Amniotic epithelial cell (primary cell): ENCODE data around the gene FAM110A.
"Not testable (repeated sequence)": the region's sequence is repeated elsewhere in the genome, so short reads cannot be mapped to it uniquely, and the experiment has no call there.

Experiments used
- DNase-seq: peaks from one replicate; pipeline ENCODE4 v3.0.0-alpha.2; 2010; ENCODE audit warnings: low read depth

The FAM110A gene

DNA sequence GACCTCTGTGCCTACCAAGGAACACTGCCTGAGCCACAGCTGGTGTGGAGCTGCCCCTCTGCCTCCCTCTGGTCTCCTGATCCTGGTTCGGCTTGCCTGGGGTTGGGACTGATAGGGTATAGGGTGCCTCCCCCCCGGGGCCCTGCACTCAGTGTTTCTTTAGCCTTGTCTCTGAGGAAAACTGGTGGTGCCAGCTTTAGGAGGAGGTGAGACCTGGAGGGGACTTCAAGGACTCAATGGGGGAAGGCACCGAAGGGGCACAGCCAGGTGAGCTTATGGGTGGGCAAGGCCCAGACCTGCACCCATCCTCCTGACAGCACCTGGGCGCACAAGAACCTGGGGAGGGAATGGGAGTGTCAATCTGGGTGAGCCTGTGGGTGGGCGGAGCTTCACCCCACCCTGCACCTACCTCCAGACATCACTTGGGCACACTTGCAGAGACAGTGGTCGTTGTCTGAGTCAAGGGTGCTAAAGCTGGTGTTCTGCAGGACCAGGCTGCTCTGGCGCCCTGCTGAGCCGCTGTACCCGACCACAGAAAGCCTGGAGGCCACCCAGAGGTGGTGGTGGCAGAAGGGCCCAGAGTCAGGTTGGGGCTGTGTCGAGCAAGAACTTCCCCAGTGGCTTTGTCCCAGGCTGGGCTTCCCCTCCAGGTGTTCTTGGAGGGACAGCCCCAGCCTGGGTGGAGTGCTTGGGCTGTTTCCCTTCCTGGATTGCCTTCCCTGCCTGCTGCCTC is 40.5 kb downstream of the FAM110A start:
- DNase-seq, result no peak

DNA sequence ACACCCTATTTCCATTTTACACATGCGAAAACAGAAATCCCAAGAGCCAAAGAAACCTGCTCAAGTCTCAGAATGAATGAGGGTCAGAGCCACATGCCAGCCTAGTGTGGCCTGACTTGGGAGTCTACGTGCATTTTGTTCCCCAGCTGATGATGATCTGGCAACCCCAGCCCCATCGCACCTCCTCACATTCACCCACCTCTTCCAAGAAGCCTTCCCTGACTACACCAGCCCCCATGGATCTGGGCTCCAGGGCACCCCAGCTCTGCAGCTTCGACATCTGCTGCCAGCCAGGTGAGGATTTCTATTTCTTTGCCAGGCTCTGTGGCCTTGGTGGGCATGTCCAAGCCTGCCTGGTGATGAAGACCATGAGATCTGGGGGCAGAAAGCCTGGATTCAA is 41.6 kb downstream of the FAM110A start:
- no peak for DNase-seq

DNA sequence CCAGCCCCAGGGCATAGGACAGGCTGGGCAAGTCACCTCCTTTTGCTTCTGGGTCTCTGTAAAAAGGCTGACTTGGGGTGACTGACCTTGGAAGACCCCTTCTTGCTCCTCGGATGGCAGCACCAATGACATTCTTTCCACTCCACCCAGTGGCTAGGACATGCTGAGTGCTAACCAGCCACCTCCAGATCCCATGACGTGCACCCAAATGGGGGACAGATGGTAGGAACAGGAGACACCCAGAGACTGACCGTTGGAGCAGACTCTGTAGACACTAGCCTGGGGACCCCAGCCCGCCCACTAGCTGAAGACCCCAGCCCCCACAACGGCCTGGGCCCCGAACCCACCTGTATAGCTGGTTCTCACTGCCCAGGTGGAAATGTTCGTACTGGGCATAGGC is 44.3 kb downstream of the FAM110A start:
- no peak for DNase-seq

DNA sequence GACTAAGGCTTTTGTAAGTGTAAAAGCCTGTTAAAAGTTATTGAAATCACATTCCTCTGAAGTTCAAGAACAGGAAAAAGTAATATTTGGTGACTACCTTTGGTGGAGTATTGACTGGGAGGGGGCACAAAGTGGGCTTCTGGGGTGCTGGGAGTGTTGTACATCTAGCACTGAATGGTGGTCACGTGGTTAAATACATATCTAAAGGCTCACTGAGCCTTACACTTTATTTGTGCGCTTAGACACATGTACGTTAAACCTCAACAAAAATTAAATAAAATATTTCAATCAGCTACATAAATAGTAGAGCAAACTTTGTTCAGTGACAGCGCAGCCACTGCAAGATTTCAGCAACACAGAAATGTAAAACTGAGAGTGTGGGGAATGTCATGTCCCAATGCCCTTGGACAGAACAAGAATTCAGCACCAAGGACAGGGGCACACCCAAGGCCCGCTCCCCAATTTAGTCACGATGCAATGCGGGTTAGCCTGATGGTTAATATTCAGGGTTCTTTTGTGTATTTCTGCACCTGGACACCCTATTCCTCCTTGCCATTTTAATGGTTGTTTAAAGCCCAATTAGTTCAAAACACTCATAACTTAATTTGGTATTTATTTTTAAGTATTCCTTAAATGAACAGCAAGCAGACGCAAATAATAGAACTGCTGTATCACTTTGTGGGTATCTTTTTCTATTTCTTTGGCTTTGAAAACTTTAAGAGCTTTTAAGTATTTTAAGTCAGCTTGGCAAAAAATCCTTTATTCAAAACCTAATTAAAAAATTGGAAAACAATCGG is 45.2 kb downstream of the FAM110A start:
- DNase-seq, result peak; percentile 20

DNA sequence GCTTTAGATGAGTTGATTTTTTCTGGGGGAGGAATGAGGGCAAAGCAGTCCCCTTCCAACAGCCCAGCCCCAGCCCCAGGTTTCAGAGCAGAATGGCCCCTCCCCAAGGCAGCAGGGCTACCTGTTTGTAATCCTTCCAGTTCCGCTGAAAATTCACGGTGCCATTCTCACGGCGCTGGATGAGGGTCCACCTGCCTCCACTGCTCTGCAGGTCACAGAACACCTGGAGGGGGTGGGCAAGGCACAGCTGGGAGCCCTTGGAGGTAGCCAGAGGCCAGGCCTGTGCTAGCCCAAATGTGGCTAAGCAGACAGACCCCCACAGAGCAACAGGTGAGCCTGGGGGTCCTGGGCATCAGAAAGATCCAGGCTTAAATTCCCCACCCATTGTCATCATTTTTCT is 46.1 kb downstream of the FAM110A start:
- DNase-seq, result no peak

DNA sequence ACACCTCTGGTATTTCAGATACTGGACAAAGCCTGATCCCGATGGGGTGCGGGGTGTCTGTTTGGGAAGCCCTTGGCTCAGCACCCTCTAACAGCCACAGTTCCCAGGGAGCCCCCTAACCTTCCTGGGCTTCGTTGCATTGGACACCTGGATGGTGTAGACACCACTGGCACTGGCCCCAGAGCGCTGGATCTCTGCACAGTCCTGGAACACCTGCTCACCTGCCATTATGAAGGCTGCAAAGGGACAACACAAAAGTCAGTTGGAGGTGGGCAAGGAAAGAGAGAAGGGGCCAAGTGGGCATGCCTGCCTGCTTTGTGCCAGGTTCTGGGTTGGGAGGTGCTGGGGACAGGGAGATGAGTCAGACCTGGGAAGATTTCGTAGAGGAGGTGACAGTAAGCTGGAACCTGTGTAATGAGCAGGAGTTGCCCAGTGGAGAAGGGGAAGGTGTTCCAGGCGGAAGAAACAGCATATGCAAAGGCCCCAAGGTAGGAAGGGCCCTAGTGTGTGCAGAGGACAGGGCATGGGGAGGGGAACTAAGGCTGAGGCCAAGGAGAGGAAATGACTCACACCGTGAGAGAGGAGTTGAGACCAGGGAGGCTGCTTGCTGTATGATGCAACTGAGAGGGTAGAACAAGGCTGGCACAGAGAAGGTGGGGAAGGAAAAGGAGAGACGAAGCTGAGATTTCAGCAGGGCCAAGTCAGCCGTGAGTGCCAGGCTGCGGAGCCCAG is 47.7 kb downstream of the FAM110A start:
- DNase-seq, result peak; percentile 36

DNA sequence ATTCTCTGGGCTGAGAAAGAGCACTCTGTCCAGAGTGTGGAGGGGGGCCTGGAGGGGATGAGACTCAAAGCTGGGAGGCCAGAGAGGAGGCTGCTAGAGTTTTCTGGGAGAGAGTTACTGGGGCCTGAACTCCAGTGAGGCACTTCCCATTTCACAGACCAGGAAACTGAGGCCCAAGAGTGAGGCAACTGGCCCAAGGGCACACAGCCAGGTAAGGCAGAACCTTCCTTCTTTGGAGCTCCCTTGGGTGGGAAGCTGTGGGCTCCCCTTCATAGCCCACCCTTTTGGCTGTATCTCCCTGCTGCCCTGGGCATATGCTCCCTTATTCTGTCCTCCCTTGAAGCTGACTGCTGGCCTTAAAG is 48.2 kb downstream of the FAM110A start:
- DNase-seq, result no peak

DNA sequence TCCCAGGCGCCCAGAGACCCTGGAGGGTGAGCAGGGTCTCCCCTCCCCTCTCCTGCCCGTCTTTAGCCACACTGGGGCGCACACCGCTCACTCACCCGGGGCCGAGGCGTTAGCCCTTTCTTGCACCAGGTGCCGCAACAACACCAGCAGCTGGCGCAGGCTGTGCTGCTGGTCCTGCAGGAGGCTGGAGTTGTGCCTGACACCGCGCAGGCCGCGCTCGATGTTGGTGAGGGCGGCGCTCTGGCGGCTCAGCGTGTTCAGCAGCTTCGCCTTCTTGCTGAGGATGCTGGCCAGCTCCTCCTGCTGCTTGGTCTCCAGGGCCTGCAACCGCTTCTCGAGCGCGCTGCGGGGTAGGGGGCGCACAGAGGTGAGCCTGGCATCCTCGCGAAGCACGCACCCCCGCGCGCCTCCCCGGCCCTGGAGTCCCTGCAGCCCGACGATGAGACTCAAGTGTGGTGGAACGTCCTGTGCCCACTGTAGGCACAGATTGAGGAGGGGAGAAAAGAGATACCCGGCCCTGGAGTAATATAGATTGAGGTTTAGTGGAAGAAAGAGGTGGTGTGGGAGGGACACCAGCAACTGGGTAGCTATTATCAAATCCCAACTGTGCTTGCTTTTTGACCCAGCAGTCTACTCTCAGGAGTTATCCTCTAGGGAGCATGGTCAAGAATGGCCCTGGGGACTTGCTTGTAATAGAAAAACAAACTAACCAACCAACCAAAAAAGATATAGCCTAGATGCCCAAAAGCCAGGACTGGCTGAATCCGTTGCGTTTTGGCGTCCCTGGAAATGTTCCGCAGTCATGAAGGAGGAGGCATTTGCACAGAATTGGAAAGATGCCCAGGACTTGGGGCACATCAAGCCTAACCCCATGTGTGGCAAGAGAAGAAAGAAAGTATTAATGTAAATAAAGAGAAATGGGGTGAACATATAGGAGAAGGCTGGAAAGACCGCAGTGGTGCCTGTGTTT is 51.8 kb downstream of the FAM110A start:
- peak; percentile 19 for DNase-seq

DNA sequence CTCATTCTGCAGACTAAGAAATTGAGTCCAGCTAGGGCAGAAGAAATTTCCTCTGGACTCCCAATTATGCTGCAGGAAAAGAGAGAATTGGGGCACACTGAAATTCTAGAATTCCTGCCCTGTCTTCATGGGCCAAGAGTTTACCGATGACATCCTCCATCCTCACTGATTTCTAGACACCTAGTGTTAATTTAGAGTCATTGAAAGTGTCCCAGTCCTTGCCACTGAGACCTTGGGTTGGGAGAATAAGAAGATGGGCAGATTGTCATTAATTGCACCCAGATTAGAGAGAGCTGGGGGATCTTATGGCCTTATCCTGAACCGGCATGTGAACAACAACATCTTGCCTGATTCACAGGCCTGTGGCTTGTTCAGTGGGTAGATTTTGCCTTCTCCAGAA is 53.6 kb downstream of the FAM110A start:
- no peak for DNase-seq

DNA sequence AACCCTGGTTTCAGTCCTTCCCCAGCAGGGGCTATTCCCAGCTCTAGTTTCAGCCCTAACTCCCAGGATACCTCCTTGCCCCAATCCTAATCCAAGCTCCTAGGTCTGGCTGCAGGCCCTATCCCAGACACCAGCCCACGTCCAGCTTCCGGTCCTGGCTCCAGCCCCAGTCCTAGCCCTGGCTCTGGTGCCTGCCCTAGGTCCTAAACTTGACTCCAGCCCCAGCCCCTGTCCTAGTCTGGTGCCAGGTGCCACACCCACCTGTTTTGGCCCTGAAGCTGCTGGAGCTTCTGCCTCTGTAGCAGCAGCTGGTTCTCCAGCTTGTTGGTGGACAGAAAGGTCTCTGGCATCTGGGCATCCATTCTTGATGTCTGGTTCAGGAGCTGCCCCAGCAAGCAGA is 54.5 kb downstream of the FAM110A start:
- DNase-seq, result no peak

DNA sequence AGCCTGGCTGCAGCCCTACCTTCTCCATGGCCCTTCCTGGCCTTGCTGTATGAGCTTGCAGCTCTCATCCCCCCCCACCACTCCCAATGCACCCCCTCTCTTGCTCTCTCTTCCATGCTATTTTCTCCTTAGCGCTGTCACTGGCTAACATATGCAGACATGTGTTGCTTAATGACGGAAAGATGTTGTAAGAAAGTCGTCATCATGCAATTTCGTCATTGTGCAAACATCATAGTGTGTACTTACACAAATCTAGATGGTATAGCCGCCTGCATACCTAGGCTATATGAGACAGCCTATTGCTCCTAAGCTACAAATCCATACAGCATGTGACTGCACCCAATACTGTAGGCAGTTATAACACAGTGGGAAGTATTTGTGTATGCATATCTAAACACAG is 55.6 kb downstream of the FAM110A start:
- DNase-seq, result no peak

DNA sequence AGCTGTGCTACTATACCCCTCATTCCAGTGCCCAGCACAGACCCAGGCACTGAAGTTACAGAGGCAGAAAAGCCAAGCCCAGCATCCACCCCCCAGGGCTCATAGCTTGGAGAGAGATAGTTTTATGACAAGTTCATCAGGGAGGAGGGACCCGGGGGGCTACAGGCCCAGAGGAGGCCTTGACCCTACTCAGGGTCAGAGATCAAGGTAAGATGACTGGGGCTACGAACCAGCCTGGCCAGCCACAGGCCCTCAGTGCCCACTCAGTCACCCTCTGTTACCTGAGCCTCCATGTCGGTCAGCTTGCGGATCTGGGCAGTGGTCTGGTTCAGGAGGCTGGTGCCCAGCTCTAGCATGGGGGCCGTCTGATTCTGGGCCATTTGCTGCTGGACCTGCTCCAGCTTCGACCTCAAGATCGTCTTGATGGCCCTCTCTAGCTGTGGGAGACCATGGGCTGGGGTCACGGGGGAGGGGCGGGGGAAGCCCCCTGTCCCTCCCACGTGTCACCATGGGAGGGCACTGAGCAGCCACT is 56.5 kb downstream of the FAM110A start:
- DNase-seq, result no peak

DNA sequence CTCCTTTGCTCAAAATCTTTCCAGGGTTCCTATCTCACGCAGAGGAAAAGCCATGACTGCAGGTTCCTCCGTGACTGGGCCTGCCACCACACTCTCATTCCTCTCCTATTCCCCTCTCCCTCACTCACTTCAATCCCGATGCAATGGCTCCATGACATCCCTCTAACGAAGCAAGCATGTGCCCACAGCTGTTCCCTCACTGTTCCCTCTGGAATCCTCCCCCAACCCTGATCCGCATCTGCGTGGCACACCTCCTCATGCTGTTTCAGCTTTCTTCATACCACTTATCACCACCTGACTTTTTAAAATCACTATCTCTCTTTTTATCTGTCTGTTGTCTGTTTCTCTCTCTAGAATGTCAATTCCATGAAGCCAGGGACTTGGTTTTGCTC is 57.1 kb downstream of the FAM110A start:
- DNase-seq, result no peak

DNA sequence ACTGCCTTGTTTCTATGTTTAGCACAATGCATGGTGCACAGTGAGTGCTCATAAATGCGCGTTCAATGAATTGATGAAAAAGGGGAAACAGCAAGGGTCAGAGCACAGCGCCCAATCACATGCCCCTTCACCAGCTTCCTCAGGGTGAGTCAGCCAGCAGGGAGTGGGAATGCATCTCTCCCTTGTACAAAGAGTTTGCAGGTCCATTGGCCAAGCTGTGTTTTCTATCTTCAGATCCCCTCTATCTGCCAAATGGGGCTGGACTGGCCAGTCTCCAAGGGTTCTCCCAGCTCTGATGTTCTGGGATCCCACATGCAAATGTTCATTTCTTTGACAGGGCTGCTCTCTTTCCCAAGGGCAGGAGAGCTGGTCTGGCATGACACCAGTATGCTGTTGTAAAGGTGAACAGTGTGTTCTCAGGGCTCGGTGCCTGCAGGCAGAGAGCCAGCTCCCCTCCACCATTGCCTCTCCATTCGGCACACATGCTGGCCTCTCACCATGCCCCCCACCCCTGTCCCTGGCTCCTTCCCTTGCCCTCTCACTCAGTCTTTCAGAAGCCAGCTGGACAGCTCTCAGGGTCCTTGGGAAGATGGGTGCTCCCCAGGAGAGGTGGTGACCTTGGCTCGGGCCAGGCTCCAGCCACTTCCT is 57.7 kb downstream of the FAM110A start:
- DNase-seq, result no peak

DNA sequence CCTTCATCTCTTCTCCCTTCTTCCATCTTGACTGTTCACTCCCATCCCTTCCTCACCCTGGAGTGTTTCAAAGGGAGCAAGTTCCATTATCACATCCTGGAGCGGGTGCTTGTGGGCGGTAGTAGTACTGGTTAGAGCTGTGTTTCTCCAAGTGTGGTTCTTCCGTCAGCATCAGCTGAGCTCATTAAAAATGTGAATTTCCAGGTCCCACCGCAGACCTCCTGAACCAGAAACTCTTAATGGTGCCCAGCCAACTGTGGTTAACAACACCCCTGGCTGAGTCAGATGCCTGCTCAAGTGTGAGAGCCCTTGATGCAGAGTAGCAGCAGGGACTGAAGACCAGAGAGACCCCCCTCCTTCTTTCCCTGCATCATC is 58.2 kb downstream of the FAM110A start:
- DNase-seq, result no peak

DNA sequence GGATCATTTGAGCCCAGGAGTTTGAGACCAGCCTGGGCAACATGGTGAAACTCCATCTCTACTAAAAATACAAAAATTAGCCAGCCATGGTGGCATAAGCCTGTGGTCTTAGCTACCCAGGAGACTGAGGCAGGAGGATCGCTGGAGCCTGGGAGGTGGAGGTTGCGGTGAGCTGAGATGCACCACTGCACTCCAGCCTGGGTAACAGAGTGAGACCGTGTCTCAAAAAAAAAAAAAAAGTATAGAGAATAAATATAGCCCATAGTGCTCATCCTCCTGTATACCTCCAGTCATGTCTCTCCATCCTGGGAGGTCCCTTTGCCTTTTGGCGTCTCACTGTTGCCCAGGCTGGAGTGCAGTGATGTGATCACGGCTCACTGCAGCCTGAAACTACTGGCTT is 58.9 kb downstream of the FAM110A start:
- not testable (repeated sequence) for DNase-seq
